G401 (cell line): ENCODE measurements around the gene CERS3. TPM values are rescaled to one million over a fixed set of nuclear protein-coding genes. Genes with fewer than 3 reads are reported as not detected.

Experiments
- DNase-seq: peaks from one replicate; pipeline ENCODE4 v3.0.0-alpha.2; 2015; ENCODE audit warnings: low spot score
- in situ Hi-C: cut with HindIII; loops from 2 replicates; pipeline ENCODE4 v1.10.0; 2016; ENCODE audit warnings: low sequenced_read_pairs, mixed read lengths
- total RNA-seq: library from RNA; depleted of rRNA; stranded (reverse); fragments of >200 nt; shearing (Covaris generic); gene quantifications from 2 replicates; pipeline ENCODE4 v1.2.3, GENCODE V29; 2014; rRNA removed

Gene CERS3
- not detected in 2 replicates for total RNA-seq

DNA sequence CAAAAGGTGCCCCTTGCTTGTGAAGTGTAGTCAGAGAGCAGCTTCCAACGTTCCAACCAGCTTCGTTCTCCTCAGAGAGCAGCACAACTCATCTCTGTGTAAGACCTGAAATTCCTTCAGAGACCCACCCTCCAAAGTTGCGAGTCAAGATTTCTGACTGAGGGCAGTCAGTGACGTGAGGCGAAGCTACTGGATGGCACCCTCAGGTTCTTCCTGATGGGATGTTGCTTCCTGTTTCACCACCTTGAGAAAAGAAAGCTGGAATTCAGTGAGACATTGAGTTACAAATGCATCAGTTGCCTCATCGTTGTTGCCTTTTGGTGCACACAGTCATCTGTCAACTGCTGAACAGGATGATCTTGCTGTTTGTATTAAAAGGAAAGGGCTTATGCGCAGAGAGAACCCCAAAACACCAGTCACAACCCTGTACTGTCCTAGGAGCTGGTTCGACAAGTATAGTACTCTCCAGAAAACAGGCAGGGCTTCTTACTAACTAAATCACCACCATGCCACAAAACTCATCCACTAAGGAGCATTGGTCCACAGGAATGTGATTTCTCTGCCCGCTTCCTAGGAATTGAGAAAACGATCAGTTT lies at the start of gene CERS3:
Gene CERS3 (minus strand): TSS at position 118 of the 596 bp plus-strand sequence. CDS start 27,101 bp downstream, outside the sequence.
- in situ Hi-C loops, result no loop called here
- DNase-seq, result no peak

DNA sequence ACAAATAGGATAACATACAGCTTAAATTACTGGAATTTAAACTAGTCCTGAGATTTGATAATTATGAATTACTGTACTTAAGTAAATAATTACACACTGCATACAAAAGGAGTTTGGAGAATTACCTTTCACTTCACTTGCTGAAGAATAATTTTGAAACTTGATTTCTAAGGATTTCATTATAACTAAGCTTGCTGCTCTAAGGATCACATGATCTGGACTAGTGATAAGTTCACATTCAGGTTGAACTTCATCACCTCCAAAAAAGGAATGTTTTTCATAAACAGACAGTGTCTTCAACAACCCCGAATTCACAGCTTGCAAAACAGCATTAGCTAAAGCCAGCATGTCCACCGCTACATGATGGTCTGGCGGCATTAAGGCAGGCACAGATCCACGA lies 44.8 kb upstream of the CERS3 start:
- DNase-seq, result no peak
- in situ Hi-C loops, result no loop called here

DNA sequence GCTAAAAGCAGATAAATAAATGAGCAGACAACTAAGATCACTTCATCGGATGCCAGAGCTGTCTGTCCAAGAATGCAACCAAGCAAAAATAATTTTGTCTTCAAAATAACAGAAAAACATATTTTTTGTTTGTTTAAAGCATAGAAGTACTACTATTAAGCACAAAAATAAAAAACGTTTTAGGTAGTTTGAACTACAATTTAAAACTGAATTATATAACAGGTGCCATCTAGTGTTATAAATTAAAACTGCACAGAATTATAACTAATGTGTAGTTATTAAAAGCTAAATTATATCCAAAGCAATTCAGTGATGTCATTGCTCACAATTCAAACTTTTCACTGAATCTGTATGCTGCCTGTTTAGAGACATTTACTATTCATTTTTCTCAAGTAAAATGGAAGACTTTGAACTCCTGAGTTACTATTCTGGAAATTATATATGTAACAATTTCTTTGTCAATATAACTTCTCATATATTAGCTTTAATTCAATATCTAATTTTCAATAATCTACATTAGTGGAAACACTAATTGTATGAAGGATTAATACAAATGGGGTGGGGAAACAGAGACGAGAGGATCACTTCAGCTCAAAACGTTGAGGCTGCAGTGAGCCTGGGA lies 43.7 kb upstream of the CERS3 start:
- in situ Hi-C loops, result no loop called here
- DNase-seq, result peak; percentile 34

DNA sequence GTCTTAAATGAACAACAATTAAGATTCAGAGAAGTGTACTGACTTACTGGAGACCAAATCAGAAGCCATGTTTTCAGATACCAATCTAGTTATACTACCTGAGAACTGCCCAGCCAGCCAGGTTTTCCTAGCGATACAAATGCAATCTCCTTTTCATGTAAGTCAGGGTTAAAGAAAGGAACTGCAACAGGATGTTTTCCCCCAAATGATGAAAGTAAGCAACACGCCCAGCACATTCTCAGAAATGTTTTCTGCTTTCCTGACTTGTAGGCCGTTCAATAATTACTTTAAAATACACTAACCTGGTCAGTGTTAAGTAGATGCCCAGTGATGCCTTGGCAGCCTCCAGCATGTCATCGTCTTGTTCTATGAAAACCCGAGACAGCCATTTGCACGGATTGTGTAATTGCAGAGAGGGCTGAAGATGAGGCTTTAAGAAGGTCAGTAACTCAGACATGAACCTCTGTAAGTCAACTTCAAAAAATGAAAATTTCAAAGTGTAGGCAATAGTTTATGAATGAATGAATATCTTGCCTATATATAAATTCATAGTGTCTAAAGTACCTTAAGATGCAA lies 42.9 kb upstream of the CERS3 start:
- in situ Hi-C loops, result no loop called here
- DNase-seq, result no peak

DNA sequence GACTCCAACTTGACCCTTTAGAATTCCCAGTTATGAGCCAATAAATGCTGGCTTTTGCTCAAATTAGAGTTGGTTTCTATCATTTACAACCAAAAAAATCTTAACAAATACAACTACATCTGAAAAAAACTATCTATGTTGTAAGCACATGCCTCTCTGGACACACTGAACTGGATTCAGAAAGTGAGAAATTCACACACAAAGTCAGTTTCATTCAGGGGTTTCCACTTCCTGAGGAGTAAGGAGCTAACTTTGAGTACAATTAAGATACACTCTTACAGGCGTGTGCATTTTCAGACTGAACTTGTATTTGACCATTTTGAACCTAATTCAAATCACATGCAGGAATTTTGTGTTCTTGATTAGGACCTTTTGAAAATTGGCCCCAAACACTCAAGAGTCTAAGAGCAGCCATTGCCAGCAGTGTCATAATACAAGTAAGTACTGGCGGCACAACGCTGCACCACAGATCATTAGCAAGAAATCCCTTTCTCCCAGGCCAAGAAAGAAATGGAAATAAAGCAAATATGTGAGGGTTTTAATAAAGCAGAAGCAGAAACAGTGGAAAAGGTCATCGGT lies 42.1 kb upstream of the CERS3 start:
- in situ Hi-C loops, result no loop called here
- no peak for DNase-seq

DNA sequence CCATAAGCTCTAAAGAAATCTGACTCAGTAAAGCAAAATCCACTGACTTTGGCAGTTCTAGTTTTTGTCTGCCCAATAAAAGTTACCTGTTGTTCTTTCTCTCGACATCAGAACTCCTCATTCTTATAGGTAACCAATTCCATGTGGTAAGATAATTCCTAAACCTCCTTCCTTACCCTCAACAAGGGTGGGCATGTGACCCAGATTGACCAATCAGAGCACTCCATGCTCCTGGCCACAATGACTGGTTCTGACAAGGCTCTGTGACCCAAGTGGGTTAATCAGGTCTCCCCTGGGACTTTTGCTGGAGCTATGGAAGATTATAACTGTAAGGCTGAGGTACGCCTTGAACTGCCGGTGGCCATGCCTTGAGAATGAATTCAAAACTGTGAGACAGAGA lies 41.5 kb upstream of the CERS3 start:
- in situ Hi-C loops, result no loop called here
- no peak for DNase-seq

DNA sequence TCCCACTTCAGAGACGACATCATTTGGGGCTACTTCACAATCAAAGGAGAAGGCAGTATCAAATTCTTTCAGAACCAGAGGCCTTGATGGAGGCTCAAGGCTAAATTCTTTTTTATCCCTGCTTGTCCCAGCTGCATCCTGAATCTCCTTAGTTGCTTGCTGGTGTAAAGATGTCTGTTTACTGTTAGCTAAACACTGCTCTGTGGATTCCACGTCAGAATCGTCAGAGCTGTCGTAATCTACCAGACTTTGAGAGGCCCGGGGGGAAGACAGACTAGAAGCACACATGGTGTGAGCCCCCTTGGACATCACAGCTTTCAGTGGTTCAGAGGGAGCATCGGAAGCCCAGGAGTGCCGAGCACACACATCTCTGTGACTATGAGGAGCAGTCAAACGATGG lies 40.6 kb upstream of the CERS3 start:
- in situ Hi-C loops, result no loop called here
- no peak for DNase-seq

DNA sequence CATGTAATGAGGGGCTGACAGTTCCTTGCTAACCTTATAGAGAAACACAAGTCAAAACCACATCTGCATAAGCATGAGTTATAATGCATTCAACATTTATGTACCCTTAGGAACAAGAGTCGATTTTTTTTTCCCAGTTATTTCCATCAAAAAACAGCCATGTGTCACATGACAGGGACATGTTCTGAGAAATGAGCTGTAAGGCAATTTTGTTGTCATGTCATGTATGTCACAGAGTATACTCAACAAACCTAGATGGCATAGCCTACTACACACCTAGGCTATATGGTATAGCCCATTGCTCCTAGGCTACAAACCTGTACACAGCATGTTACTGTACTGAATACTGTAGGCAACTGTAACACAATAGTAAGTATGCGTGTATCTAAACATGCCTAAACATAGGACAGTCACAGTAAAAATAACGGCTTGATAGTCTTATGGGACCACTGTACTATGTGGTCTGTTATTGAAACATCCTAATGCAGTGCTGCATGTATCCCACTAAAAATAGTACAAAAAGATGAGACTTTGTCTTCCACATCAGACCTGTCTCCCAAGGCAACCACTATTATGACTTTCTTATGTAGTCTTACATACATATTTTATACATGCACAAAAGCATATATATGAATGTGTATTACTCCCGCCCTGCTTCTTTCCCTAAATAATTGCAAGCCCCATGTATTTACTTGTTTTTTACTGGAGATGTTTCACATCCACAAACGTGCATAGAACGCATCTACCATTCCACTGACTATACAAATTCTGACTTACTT lies 38.3 kb upstream of the CERS3 start:
- in situ Hi-C loops, result no loop called here
- no peak for DNase-seq

DNA sequence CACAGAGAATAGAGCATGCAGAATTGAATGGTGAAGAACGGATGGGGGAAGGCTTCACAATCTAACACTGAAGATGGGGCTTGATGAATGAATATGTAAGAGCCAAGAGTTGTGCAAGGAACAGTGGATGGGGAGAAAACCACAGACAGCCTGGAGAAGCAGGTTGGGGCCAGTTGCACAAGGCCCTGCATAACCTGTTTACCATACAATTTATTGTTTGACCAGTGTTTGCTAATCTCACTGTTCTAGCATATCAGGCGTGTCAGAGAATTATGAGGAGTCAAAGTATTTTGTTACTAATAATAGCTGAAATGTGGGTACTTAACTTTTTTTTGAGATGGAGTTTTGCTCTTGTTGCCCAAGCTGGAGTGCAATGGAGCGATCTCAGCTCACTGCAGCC lies 36.8 kb upstream of the CERS3 start:
- in situ Hi-C loops, result no loop called here
- DNase-seq, result no peak

DNA sequence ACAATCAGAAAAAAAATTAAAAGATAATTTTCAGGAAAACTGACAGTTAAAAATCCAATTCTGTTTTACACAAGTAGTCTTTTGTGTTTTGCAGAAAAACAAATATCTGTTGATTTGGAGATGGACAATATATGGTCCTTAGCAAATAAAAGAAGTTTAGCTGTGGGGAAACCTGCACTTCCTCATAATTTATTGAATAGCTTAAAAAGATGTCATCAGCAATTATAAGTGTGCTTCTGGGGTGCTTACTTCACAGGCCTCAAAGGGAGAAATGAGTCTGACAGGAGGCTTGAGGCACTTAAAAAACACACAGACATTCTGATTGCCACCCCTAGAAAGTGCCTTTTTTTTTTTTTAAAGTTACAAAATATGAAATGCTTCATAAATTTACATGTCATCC lies 31.6 kb upstream of the CERS3 start:
- DNase-seq, result no peak
- in situ Hi-C loops, result no loop called here

DNA sequence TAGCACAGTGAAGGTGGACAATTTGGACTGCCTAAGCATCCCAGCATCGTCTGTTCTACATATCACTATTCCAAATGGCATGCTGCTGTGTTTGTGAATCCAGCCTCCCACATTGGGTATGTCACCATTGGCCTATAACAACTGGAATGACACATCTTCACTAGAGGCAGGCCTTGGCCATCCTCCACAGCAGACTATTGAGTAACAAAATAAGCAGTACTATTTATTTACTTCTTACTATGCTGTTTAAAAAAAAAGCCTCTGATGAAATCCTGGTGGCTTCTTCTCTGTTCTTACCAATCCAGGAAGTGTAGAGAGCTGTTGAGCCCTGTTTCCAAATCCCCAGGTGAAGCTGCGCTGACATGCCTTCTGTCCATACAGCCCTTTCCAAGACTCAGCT lies 30.6 kb upstream of the CERS3 start:
- DNase-seq, result no peak
- in situ Hi-C loops, result no loop called here

DNA sequence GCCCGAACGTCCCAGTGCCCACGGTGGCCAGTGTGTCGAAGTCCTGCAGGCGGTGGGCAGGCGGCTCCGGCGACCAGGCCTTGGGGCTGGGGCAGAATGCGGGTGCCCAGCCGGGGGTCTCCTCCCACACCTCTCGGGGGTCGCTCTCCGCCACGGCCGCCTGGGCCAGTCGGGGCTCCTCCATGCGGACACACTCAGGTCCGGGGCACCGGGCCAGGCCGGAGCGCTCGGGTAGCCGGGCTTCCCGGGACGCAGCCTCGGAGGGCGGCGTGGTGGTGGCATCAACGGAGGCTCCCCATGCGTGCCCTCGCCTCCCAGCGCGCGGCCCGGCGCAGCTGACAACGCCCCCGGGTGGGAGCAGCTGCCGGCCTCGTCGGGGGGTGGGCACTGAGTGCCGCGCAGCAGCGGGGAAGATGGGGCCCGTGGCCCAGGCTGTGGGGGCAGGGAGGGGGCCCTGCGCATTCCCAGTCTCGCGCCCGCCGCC lies 30.1 kb upstream of the CERS3 start:
- in situ Hi-C loops, result no loop called here
- DNase-seq, result no peak

DNA sequence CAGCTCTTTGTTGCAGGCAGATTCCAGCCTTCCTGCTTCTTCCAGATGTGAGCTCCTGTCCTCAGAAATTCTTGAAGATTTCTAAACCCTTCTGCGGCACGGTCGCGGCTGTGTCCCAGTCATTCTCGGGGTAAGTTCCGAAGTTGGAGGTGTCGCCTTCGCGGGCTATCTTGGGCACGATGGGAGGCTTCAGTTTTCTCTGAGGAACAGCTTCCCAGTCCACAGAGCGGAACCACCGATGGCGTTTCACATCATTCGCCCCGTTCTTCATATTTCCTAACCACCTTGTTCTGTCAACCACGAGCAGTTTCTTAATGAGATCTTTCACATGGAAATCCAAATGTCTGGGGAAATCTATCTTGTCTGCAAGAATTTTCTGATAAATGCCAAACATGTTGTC lies 24.7 kb upstream of the CERS3 start:
- in situ Hi-C loops, result no loop called here
- no peak for DNase-seq

DNA sequence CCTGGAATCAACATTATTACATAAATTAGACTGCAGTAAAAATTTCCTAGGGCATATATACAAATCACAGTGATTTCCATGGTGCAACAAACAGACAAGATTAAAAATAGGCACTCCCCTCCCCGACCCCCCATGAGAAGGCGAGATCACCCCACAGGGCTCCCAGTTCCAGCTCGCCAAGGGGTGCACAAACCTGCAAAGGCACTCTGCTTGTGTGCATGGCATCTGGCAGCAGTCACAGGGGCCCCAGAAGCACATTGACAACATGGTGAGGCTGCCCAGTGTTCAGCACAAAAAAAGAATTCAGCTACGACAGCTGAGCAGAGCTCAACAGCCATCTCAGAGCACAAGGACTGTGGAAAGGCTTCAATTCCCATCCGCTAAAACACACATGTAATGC lies 19.2 kb upstream of the CERS3 start:
- in situ Hi-C loops, result no loop called here
- DNase-seq, result no peak

DNA sequence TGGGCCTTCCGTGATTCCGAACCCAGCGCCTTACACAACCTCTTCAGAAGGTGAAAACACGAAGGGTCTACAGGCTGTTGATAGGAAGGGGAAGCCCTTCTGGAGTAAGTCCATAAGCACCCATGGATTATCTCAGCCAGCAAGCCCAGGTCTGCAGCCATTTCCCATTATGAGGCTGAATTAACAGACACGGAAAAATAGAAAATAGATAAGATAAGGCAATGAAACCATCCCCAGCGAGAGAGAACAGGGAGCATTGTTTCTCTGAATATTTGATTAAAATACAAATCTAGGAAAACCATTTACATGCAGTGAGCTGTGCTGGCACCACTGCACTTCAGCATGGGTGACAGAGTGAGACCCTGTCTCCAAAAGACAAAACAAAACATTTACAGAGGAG lies 16.2 kb upstream of the CERS3 start:
- no peak for DNase-seq
- in situ Hi-C loops, result no loop called here

DNA sequence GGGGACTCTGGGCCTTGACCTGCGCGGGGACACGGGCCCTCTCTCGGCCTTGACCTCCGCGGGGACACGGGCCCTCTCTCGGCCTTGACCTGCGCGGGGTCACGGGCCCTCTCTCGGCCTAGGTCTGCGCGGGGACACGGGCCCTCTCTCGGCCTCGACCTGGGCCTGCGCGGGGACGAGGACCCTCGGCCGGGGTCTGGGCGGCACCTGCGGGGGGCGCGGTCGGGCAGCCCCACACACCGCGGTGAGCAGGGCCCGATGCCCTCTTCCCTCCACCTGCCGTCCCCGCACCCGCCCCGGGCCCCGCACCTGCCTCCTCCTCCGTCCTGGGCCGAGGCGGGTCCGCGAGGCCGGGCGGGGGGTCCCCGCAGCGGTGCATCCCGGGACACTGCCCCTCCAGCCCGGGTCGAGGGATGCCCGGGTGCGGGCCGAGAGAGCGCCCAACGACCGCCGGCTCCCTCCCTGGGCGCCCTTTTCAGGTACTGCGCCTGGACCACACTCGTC lies 15.6 kb upstream of the CERS3 start:
- no peak for DNase-seq
- in situ Hi-C loops, result no loop called here

DNA sequence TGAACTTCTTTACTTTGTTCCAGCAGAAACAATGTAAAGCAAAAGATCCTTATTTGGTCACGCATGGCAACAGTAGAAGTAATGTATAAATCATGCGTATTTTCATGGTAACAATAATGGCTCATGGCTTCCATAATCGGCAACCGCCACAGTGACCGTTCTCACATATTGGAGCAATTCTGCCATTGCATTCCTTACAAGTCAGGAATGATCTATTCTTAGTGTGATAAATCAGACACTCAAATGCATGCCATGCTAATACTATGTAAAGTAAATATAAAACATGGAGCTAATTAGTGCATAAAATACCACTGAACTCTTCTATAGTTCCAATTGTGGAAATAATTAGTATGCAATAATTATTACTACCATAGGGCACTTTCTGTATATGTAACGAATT lies 13.5 kb upstream of the CERS3 start:
- in situ Hi-C loops, result no loop called here
- DNase-seq, result no peak

DNA sequence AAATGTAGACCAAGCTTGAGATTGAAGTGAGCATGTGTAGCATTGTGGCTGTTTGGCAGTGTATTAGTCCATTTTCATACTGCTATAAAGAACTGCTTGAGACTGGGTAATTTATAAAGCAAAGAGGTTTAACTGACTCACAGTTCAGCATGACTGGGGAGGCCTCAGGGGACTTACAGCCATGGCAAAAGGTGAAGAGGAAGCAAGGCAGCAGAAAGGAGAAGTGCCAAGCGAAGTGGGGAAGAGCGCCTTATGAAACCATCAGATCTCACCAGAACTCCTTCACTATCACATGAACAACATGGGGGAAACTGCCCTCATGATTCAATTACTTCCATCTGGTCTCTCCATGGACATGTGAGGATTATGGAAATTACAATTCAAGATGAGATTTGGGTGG lies 8.6 kb upstream of the CERS3 start:
- in situ Hi-C loops, result no loop called here
- DNase-seq, result no peak

DNA sequence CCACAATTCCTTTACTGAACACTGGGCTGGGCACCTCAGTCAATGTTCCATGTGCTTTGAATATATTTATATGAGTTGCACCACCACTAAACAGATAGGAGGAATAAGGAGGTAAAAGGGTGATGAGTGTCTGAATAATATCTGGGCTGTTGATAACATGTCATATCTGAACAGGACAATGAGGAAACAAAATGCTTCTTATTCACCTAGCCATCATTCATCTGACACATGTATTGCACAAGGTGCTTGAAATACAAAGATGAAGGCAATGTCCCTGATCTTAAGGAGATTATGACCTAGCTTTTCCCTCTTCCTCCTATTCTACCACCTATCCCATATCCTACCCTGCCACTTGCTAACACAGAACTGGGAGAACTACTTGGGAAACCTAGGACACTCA lies 8.0 kb upstream of the CERS3 start:
- in situ Hi-C loops, result no loop called here
- DNase-seq, result no peak

DNA sequence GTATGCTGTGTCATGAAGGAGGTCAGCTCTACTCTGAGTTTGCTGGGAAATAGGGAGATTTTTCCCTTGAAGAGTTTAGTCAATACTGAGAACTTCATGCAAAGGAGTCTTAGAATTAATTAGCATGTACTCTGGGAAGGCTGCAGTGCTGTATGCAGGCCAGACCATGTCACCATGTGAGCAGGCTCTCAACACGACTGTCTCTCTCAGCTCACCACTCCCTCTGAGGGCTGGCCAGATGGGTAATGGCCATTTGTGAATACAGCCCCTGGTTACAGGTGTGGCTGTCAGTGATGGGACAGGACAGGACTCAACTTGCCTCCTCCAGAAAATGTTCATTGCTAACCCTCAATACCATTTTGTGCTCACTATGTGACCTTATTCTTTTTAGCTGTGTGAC lies 5.1 kb upstream of the CERS3 start:
- no peak for DNase-seq
- in situ Hi-C loops, result no loop called here
